K562 (cell line): ENCODE data around the gene AGAP1. TPM values are rescaled to one million over a fixed set of nuclear protein-coding genes. Genes with fewer than 3 reads are reported as not detected.
"Not testable (repeated sequence)": the region's sequence is repeated elsewhere in the genome, so short reads cannot be mapped to it uniquely, and the experiment has no call there.

Source experiments
- ATAC-seq: fragments of 200-7000 bp; cut with Tn5 transposase; 3 replicates; pipeline ENCODE4 v1.9.1; 2020; ENCODE audit warnings: moderate library complexity
- BruUV-seq: library from RNA; stranded (reverse); fragments of 400-500 nt; replicated peaks from 2 replicates; lab custom pipeline; 2021; lab: Mats Ljungman, UMichigan
- CTCF ChIA-PET: fragments of 300-600 bp; formaldehyde crosslinking; extraction: SDS; loops from one replicate; lab custom pipeline; 2021; ENCODE audit warnings: low intra/inter-chr PET ratio; lab: Yijun Ruan, JAX
- POLR2A ChIA-PET: fragments of 300-600, 350-650 bp; sonication (Branson Sonifier 250); formaldehyde crosslinking; extraction: SDS; loops from one replicate; lab custom pipeline; 2021; ENCODE audit warnings: antibody characterized with exemption, inconsistent platforms; lab: Yijun Ruan, JAX
- DNase-seq, 4 experiments: peaks; one replicate each; pipeline versions ENCODE4 v3.0.0 to v3.0.0-alpha.2; 2011 to 2018; ENCODE audit warnings: low spot score in 3 of 4, mixed read lengths in 3 of 4; ENCODE audit errors: extremely low read depth in 1 of 4
- FAIRE-seq: peaks from 2 replicates; lab custom pipeline; 2011; peaks lifted over from hg19 to GRCh38; lab: Jason Lieb, UNC
- H2AFZ ChIP-seq: 2 replicates; pipeline ENCODE4 v1.6.0; 2011; ENCODE audit warnings: low read depth, low read length, control low read depth, inconsistent platforms
- H3K27ac ChIP-seq: fragments of 200-600 bp; 3 replicates; pipeline ENCODE4 v1.8.0; 2011; ENCODE audit warnings: low read depth, mild to moderate bottlenecking, control low read depth, inconsistent platforms, low read length, moderate library complexity, mixed read lengths; ENCODE audit errors: extremely low read depth
- H3K27me3 ChIP-seq, 2 experiments: fragments of 300-600 bp in 1 of 2; 2 replicates in 1 of 2; 3 replicates in 1 of 2; pipeline versions ENCODE4 v1.6.0 to v1.8.0; 2011; ENCODE audit warnings: inconsistent platforms in 2 of 2, low read length in 2 of 2, mild to moderate bottlenecking in 1 of 2, mixed read lengths in 1 of 2, moderate library complexity in 1 of 2; ENCODE audit not compliant: control insufficient read depth in 2 of 2, insufficient read depth in 2 of 2
- H3K36me3 ChIP-seq: fragments of 300-600 bp; 3 replicates; pipeline ENCODE4 v1.8.0; 2011; ENCODE audit warnings: mild to moderate bottlenecking, low read length, inconsistent platforms; ENCODE audit not compliant: control insufficient read depth, insufficient read depth
- H3K4me1 ChIP-seq, 2 experiments: fragments of 200-600 bp in 1 of 2; replicated peaks in 1 of 2; 2 replicates in 1 of 2; 3 replicates in 1 of 2; pipeline versions ENCODE4 v1.5.1 to v1.8.0; 2011; ENCODE audit warnings: inconsistent platforms in 2 of 2, low read length in 2 of 2, mild to moderate bottlenecking in 1 of 2, mixed read lengths in 1 of 2, moderate library complexity in 1 of 2; ENCODE audit not compliant: control insufficient read depth in 2 of 2, insufficient read depth in 2 of 2
- H3K4me2 ChIP-seq: 2 replicates; pipeline ENCODE4 v1.6.1; 2011; ENCODE audit warnings: low read length, control low read depth, inconsistent platforms, mixed read lengths; ENCODE audit not compliant: insufficient read depth
- H3K4me3 ChIP-seq: fragments of 200-600 bp; sonication (generic), shearing (Covaris generic); 2 replicates; pipeline ENCODE4 v1.5.1; 2016; ENCODE audit warnings: control low read depth, inconsistent platforms
- H3K79me2 ChIP-seq: fragments of 200-600 bp; 3 replicates; pipeline ENCODE4 v1.8.0; 2011; ENCODE audit warnings: low read length, inconsistent platforms; ENCODE audit not compliant: control insufficient read depth, insufficient read depth
- H3K9ac ChIP-seq, 2 experiments: 2 replicates each; pipeline versions ENCODE4 v1.6.0 to v1.6.1; 2011; ENCODE audit warnings: low read depth in 2 of 2, low read length in 2 of 2, control low read depth in 1 of 2, inconsistent platforms in 1 of 2, mild to moderate bottlenecking in 1 of 2, mixed read lengths in 1 of 2; ENCODE audit not compliant: insufficient read depth in 1 of 2
- H3K9me1 ChIP-seq: one replicate; pipeline ENCODE4 v1.6.0; 2011; ENCODE audit warnings: inconsistent platforms, mild to moderate bottlenecking, low read length, moderate library complexity; ENCODE audit not compliant: control insufficient read depth, insufficient read depth
- H3K9me3 ChIP-seq: replicated peaks from 2 replicates; pipeline ENCODE4 v1.5.1; 2011; ENCODE audit warnings: low read depth, low read length, inconsistent platforms; ENCODE audit not compliant: control insufficient read depth, insufficient read depth
- H4K20me1 ChIP-seq: replicated peaks from 2 replicates; pipeline ENCODE4 v1.6.1; 2011; ENCODE audit warnings: low read length, inconsistent platforms, mixed read lengths; ENCODE audit not compliant: control insufficient read depth, insufficient read depth
- BRF1 ChIP-seq: IDR thresholded peaks from 3 replicates; pipeline ENCODE4 v1.6.1; 2011; ENCODE audit warnings: borderline replicate concordance, mild to moderate bottlenecking; ENCODE audit not compliant: insufficient read length; ENCODE audit errors: extremely low read depth
- MCM2 ChIP-seq: fragments of 450-650 bp; IDR thresholded peaks from 2 replicates; pipeline ENCODE4 v1.6.1; 2017; ENCODE audit warnings: low read depth, mild to moderate bottlenecking
- RFX5 ChIP-seq: IDR thresholded peaks from 2 replicates; pipeline ENCODE4 v1.6.1; 2011; ENCODE audit warnings: low read depth, mild to moderate bottlenecking, improper control_type of control experiment, low read length
- ZNF76 ChIP-seq: fragments of 250-450 bp; sonication (Bioruptor Pico); IDR thresholded peaks from 2 replicates; pipeline ENCODE4 v1.4.0; 2020; ENCODE audit warnings: mild to moderate bottlenecking, moderate library complexity, borderline replicate concordance
- WGBS: fragments of 100-300 bp; shearing (Covaris generic); methylation state at CpG from one replicate; pipeline ENCODE4 v1.1.6; 2016; ENCODE audit warnings: low coverage, mixed read lengths; ENCODE audit not compliant: insufficient coverage; ENCODE audit errors: missing lambda C conversion rate; 5-methylcytosine and 5-hydroxymethylcytosine counted together
- in situ Hi-C: fragments of 300-500 bp; cut with MboI; formaldehyde crosslinking; loops from 4 replicates; pipeline ENCODE4 v1.15.0; 2018; ENCODE audit warnings: inconsistent platforms, mixed read lengths
- intact Hi-C: fragments of 100-400 bp; cut with micrococcal nuclease; formaldehyde crosslinking; loops from 2 replicates; pipeline ENCODE4 v1.14.2; 2022
- polyA plus RNA-seq, 8 experiments: library from polyadenylated mRNA; depleted of rRNA in 4 of 8; stranded (reverse) in 5 of 8; unstranded in 3 of 8; fragments of >200 nt; fragmentation: Nextera tagmentation in 2 of 8; fragmentation: Illumina TruSeq in 1 of 8; extraction: Ambion mirVana in 2 of 8; extraction: Trizol in 1 of 8; gene quantifications; 2 replicates each; pipeline versions ENCODE4 v1.2.1 to v1.2.3, GENCODE V29; 2011 to 2014; ENCODE audit warnings: inconsistent platforms in 1 of 8, missing spikeins in 1 of 8
- total RNA-seq, 7 experiments: library from RNA; depleted of rRNA in 6 of 7; stranded (reverse); fragments of >200 nt in 6 of 7; fragmentation: Illumina TruSeq in 2 of 7; extraction: Trizol in 2 of 7; gene quantifications; 2 replicates each; pipeline versions ENCODE4 v1.2.1 to v1.2.3, GENCODE V29; 2011 to 2021; ENCODE audit warnings: low replicate concordance in 1 of 7
- TF ChIP-seq, protein P1 (sequence below): fragments of 200-400 bp; formaldehyde crosslinking; IDR thresholded peaks from 2 replicates; pipeline ENCODE4 v1.6.1; 2017; ENCODE audit warnings: mild to moderate bottlenecking, low read depth, low read length, moderate library complexity
- TF ChIP-seq, protein P2 (sequence below): sonication (generic); formaldehyde crosslinking; IDR thresholded peaks from 2 replicates; pipeline ENCODE4 v1.8.0; 2023; ENCODE audit warnings: mild to moderate bottlenecking, missing genetic modification reagents

Gene AGAP1
- total and polyA plus RNA-seq, 9 of the 15 experiments (the other 6 are each of a cell fraction or from before 2014, with no cell fraction given), result 1.3 to 24.0 (median 10.6) TPM

DNA sequence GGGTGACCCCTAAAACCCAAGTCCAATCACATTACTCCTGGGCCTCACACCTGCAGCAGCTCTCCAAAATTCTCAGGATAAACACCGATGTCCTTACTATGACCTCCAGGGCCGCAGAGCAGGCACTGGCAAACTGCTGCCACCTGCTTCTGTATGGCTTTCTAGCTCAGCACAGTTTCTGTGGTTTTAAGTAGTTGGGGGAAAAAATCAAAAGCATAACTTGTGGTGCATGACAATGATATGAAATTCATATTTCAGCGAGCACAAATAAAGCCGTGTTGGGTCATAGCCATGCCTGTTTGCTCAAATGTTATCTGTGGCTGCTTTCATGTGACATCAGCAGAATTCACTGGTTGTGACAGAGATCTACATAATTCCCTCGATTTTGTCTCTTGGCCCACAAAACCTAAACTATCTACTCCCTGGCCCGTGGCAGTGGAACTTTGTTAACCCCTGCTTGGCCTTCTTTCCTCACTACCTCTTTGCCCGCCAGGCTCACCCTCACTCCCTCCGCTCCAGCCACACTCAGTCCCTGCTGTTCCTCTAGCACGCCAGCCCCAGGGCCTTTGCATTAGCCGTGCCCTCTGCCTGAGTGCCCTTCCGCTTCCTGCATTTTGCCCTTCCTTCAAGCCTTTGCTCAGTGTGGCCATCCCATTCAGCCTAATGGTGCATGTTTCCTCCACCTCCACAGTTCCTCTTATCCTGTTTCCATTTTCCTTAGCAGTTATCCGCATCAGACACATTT, 108.3 kb downstream of the AGAP1 start (continued):
- TF ChIP-seq, protein P1, sequence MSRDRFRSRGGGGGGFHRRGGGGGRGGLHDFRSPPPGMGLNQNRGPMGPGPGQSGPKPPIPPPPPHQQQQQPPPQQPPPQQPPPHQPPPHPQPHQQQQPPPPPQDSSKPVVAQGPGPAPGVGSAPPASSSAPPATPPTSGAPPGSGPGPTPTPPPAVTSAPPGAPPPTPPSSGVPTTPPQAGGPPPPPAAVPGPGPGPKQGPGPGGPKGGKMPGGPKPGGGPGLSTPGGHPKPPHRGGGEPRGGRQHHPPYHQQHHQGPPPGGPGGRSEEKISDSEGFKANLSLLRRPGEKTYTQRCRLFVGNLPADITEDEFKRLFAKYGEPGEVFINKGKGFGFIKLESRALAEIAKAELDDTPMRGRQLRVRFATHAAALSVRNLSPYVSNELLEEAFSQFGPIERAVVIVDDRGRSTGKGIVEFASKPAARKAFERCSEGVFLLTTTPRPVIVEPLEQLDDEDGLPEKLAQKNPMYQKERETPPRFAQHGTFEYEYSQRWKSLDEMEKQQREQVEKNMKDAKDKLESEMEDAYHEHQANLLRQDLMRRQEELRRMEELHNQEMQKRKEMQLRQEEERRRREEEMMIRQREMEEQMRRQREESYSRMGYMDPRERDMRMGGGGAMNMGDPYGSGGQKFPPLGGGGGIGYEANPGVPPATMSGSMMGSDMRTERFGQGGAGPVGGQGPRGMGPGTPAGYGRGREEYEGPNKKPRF, result no peak
- no peak for TF ChIP-seq RFX5
- no peak for TF ChIP-seq MCM2
- TF ChIP-seq BRF1, result no peak
- TF ChIP-seq, protein P2, sequence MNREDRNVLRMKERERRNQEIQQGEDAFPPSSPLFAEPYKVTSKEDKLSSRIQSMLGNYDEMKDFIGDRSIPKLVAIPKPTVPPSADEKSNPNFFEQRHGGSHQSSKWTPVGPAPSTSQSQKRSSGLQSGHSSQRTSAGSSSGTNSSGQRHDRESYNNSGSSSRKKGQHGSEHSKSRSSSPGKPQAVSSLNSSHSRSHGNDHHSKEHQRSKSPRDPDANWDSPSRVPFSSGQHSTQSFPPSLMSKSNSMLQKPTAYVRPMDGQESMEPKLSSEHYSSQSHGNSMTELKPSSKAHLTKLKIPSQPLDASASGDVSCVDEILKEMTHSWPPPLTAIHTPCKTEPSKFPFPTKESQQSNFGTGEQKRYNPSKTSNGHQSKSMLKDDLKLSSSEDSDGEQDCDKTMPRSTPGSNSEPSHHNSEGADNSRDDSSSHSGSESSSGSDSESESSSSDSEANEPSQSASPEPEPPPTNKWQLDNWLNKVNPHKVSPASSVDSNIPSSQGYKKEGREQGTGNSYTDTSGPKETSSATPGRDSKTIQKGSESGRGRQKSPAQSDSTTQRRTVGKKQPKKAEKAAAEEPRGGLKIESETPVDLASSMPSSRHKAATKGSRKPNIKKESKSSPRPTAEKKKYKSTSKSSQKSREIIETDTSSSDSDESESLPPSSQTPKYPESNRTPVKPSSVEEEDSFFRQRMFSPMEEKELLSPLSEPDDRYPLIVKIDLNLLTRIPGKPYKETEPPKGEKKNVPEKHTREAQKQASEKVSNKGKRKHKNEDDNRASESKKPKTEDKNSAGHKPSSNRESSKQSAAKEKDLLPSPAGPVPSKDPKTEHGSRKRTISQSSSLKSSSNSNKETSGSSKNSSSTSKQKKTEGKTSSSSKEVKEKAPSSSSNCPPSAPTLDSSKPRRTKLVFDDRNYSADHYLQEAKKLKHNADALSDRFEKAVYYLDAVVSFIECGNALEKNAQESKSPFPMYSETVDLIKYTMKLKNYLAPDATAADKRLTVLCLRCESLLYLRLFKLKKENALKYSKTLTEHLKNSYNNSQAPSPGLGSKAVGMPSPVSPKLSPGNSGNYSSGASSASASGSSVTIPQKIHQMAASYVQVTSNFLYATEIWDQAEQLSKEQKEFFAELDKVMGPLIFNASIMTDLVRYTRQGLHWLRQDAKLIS, result no peak
- TF ChIP-seq ZNF76 (CRISPR knock-in tag), result no peak

DNA sequence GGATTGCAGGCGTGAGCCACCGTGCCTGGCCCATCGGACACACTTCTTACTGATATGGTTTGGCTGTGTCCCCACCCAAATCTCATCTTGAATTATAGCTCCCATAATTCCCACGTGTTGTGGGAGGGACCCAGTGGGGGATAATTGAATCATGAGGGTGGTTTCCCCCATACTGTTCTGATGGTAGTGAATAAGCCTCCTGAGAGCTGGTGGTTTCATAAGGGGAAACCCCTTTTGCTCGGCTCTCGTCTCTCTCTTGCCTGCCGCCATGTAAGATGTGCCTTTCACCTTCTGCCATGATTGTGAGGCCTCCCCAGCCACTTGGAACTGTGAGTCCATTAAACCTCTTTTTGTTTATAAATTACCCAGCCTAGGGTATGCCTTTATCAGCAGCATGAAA, 109.1 kb downstream of the AGAP1 start:
- FAIRE-seq, BruUV-seq, H3K9ac ChIP-seq, in situ Hi-C loops, H3K4me2 ChIP-seq, H3K27me3 ChIP-seq, POLR2A ChIA-PET, intact Hi-C loops, CTCF ChIA-PET, H3K4me3 ChIP-seq, H3K27ac ChIP-seq, DNase-seq, H3K36me3 ChIP-seq, H2AFZ ChIP-seq, H3K9me3 ChIP-seq, H3K4me1 ChIP-seq, H4K20me1 ChIP-seq, H3K9me1 ChIP-seq, ATAC-seq: not testable (repeated sequence)
- 73% methylated on average over 5 of the region's 7 CpGs for WGBS
- H3K79me2 ChIP-seq, result peaks cover 57% of the 10 kb centered on the region
